Endodermal cell (in vitro differentiated cells): ENCODE data around the gene IL3. TPM values are rescaled to one million over a fixed set of nuclear protein-coding genes. Genes with fewer than 3 reads are reported as not detected.

Source experiments
- DNase-seq: peaks from one replicate; pipeline ENCODE4 v3.0.0-alpha.2; 2017
- H3K27ac ChIP-seq: 2 replicates; pipeline ENCODE4 v1.5.1; 2013; ENCODE audit warnings: mild to moderate bottlenecking, low read depth, low read length, moderate library complexity
- H3K27me3 ChIP-seq: 2 replicates; pipeline ENCODE4 v1.6.1; 2013; ENCODE audit warnings: mild to moderate bottlenecking, low read length, moderate library complexity; ENCODE audit not compliant: insufficient read depth, control insufficient read depth, poor library complexity, severe bottlenecking
- H3K36me3 ChIP-seq: 2 replicates; pipeline ENCODE4 v1.7.0; 2013; ENCODE audit warnings: mild to moderate bottlenecking, low read length, moderate library complexity; ENCODE audit not compliant: control insufficient read depth, insufficient read depth
- H3K4me1 ChIP-seq: one replicate; pipeline ENCODE4 v1.7.0; 2013; ENCODE audit warnings: low read length; ENCODE audit not compliant: control insufficient read depth, insufficient read depth
- H3K4me3 ChIP-seq: 2 replicates; pipeline ENCODE4 v1.5.1; 2013; ENCODE audit warnings: mild to moderate bottlenecking, low read length, moderate library complexity
- H3K9ac ChIP-seq: 2 replicates; pipeline ENCODE4 v1.6.1; 2013; ENCODE audit warnings: mild to moderate bottlenecking, low read length, moderate library complexity; ENCODE audit not compliant: poor library complexity, severe bottlenecking; ENCODE audit errors: extremely low read depth
- H3K9me3 ChIP-seq: 2 replicates; pipeline ENCODE4 v1.6.1; 2013; ENCODE audit warnings: mild to moderate bottlenecking, low read length, moderate library complexity; ENCODE audit not compliant: control insufficient read depth
- H3K27ac Mint-ChIP-seq: 2 replicates; pipeline ENCODE4 v1.8.0; 2020; ENCODE audit warnings: mixed read lengths
- H3K27me3 Mint-ChIP-seq: 2 replicates; pipeline ENCODE4 v1.8.0; 2021; ENCODE audit warnings: mild to moderate bottlenecking, mixed read lengths; ENCODE audit not compliant: insufficient read depth
- H3K36me3 Mint-ChIP-seq: 2 replicates; pipeline ENCODE4 v1.8.0; 2020; ENCODE audit warnings: low read depth, mixed read lengths
- H3K4me1 Mint-ChIP-seq: 2 replicates; pipeline ENCODE4 v1.8.0; 2020; ENCODE audit warnings: mixed read lengths
- H3K4me3 Mint-ChIP-seq: 2 replicates; pipeline ENCODE4 v1.8.0; 2020; ENCODE audit warnings: mild to moderate bottlenecking, moderate library complexity, mixed read lengths
- H3K9me3 Mint-ChIP-seq: 2 replicates; pipeline ENCODE4 v1.8.0; 2020; ENCODE audit warnings: mild to moderate bottlenecking, mixed read lengths
- CTCF ChIP-seq: fragments of 200-600 bp; sonication (generic); conservative IDR thresholded peaks from 2 replicates; pipeline ENCODE4 v1.5.0; 2021; ENCODE audit warnings: antibody characterized with exemption, mild to moderate bottlenecking
- WGBS, 2 experiments: methylation state at CpG; one replicate each; pipeline versions ENCODE4 v1.1.5 to v1.1.7; 2013; ENCODE audit warnings: missing lambda C conversion rate in 2 of 2, mixed read lengths in 1 of 2; ENCODE audit not compliant: insufficient coverage in 1 of 2, insufficient read length in 1 of 2; 5-methylcytosine and 5-hydroxymethylcytosine counted together
- total RNA-seq, 2 donors: library from RNA; stranded (reverse); fragmentation: NEBNext Ultra II Directional in 1 of 2; extraction: Animal tissue kit (Norgen Biotek cat#: 25700) in 1 of 2; gene quantifications; 2 replicates in 1 of 2; 3 replicates in 1 of 2; pipeline ENCODE4 v1.2.1, GENCODE V29; 2021

The IL3 gene
- total RNA-seq, 2 donors from 2014 or later, result not detected

- TF ChIP-seq CTCF, result no peak
- Mint-ChIP-seq H3K36me3 (no peaks in the 10 kb centered on the region), H3K9me3 (no peaks in the 10 kb centered on the region), H3K27me3 (no peaks in the 10 kb centered on the region), H3K4me1 (no peaks in the 10 kb centered on the region), H3K4me3 (no peak overlapping the region), H3K27ac (no peak overlapping the region)
- Histone ChIP-seq H3K36me3 (no peaks in the 10 kb centered on the region), H3K27me3 (no peaks in the 10 kb centered on the region), H3K27ac (no peak overlapping the region), H3K9ac (no peak overlapping the region), H3K4me1 (no peaks in the 10 kb centered on the region), H3K9me3 (no peaks in the 10 kb centered on the region), H3K4me3 (no peak overlapping the region)
- 91% methylated on average over 2 of the region's 2 CpGs; no CpG with 5 or more reads in 1 of the 2 experiments for WGBS, 2 experiments
- DNase-seq, result no peak
These were observed 29.8 kb upstream of the IL3 start for GRCh38 chr5:132030610-132031009.

DNA sequence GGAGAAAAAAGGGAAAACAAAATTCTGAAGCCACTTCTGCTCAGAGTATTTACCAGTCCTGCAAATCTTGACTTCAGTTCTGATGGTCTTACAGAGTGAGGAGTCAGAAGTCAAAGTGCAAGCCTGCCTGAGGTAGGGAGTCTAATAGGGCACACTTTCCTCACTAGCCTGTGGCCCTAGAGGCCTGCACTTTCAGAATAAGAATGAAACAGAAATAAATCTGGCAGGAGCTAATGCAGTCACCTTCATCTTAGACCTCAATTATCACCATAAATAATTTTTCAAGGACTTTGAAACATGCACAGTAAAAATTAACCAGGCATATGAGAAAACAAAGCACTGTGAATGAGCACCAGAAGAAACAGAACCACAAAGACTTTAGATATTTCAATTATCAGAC lies 28.3 kb upstream of the IL3 start:
- no peak for DNase-seq

DNA sequence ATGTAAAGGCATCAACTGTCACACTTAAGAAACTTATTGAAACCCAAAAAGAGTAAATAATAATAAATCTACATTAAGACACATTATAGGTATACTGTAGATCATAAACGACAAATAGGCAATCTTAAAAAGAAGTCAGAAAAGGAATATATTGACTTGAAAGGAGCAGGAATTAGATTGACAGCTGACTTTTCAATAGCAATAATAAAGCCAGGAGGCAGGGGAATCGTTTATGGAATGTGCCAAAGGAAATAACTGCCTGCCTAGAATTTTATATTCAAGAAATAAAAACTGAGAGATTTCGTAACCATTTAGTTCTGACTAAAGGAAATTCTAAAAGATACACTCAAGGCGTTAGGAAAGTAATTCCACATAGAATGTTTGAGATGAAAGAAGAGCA lies 27.3 kb upstream of the IL3 start:
- TF ChIP-seq CTCF, result no peak
- Histone ChIP-seq H3K4me1 (no peaks in the 10 kb centered on the region), H3K27me3 (peaks cover 4% of the 10 kb centered on the region), H3K27ac (no peak overlapping the region), H3K9ac (no peak overlapping the region), H3K9me3 (no peaks in the 10 kb centered on the region), H3K36me3 (no peaks in the 10 kb centered on the region), H3K4me3 (no peak overlapping the region)
- Mint-ChIP-seq H3K9me3 (no peaks in the 10 kb centered on the region), H3K4me1 (no peaks in the 10 kb centered on the region), H3K4me3 (no peak overlapping the region), H3K36me3 (no peaks in the 10 kb centered on the region), H3K27ac (no peak overlapping the region), H3K27me3 (peaks cover 2% of the 10 kb centered on the region)
- no peak for DNase-seq
- 88 to 100% methylated on average over 1 to 4 of the region's 4 CpGs for WGBS, 2 experiments

More for the DNA sequence above, 28.3 kb upstream of the IL3 start:
- no peaks in the 10 kb centered on the region for H3K27me3 Mint-ChIP-seq
- no peak overlapping the region for H3K4me3 ChIP-seq
- H3K27ac ChIP-seq, result no peak overlapping the region
- H3K36me3 ChIP-seq, result no peaks in the 10 kb centered on the region
- no peaks in the 10 kb centered on the region for H3K4me1 ChIP-seq
- H3K27me3 ChIP-seq, result peaks cover 4% of the 10 kb centered on the region
- H3K4me1 Mint-ChIP-seq, result no peaks in the 10 kb centered on the region
- H3K27ac Mint-ChIP-seq, result no peak overlapping the region
- H3K9me3 ChIP-seq, result no peaks in the 10 kb centered on the region
- H3K9ac ChIP-seq, result no peak overlapping the region
- H3K36me3 Mint-ChIP-seq, result no peaks in the 10 kb centered on the region
- no peaks in the 10 kb centered on the region for H3K9me3 Mint-ChIP-seq
- H3K4me3 Mint-ChIP-seq, result no peak overlapping the region
- no peak for TF ChIP-seq CTCF
